K562 (cell line): ENCODE data around the gene RABGAP1L. TPM values are rescaled to one million over a fixed set of nuclear protein-coding genes. Genes with fewer than 3 reads are reported as not detected.

Source experiments
- E2F8 ChIP-seq: fragments of 450-650 bp; IDR thresholded peaks from 2 replicates; pipeline ENCODE4 v1.7.1; 2018; ENCODE audit warnings: mild to moderate bottlenecking, low read depth; ENCODE audit not compliant: partially characterized antibody
- IRF1 ChIP-seq: sonication (generic); formaldehyde crosslinking; IDR thresholded peaks from 2 replicates; pipeline ENCODE4 v1.8.0; 2022; ENCODE audit warnings: missing genetic modification reagents, mild to moderate bottlenecking, borderline replicate concordance
- NKRF ChIP-seq: fragments of 450-650 bp; IDR thresholded peaks from 2 replicates; pipeline ENCODE4 v1.6.1; 2016; ENCODE audit warnings: borderline replicate concordance
- ZNF277 ChIP-seq: fragments of 250-450 bp; sonication (Bioruptor Pico); IDR thresholded peaks from 2 replicates; pipeline ENCODE4 v1.8.0; 2022; ENCODE audit warnings: inconsistent platforms, mild to moderate bottlenecking, moderate library complexity, borderline replicate concordance
- ZNF282 ChIP-seq: sonication (generic); formaldehyde crosslinking; IDR thresholded peaks from 2 replicates; pipeline ENCODE4 v1.8.1; 2023; ENCODE audit warnings: missing genetic modification reagents
- polyA plus RNA-seq, 8 experiments: library from polyadenylated mRNA; depleted of rRNA in 4 of 8; stranded (reverse) in 5 of 8; unstranded in 3 of 8; fragments of >200 nt; fragmentation: Nextera tagmentation in 2 of 8; fragmentation: Illumina TruSeq in 1 of 8; extraction: Ambion mirVana in 2 of 8; extraction: Trizol in 1 of 8; gene quantifications; 2 replicates each; pipeline versions ENCODE4 v1.2.1 to v1.2.3, GENCODE V29; 2011 to 2014; ENCODE audit warnings: inconsistent platforms in 1 of 8, missing spikeins in 1 of 8
- total RNA-seq, 7 experiments: library from RNA; depleted of rRNA in 6 of 7; stranded (reverse); fragments of >200 nt in 6 of 7; fragmentation: Illumina TruSeq in 2 of 7; extraction: Trizol in 2 of 7; gene quantifications; 2 replicates each; pipeline versions ENCODE4 v1.2.1 to v1.2.3, GENCODE V29; 2011 to 2021; ENCODE audit warnings: low replicate concordance in 1 of 7
- TF ChIP-seq, protein P1 (sequence below): fragments of 200-600 bp; sonication (generic); IDR thresholded peaks from one replicate; pipeline ENCODE4 v1.6.1; 2012; ENCODE audit warnings: mild to moderate bottlenecking, low read depth, low read length, inconsistent platforms

The RABGAP1L gene
- total and polyA plus RNA-seq, 9 of the 15 experiments (the other 6 are each of a cell fraction or from before 2014, with no cell fraction given) = 16.5 to 44.9 (median 26.7) TPM

DNA sequence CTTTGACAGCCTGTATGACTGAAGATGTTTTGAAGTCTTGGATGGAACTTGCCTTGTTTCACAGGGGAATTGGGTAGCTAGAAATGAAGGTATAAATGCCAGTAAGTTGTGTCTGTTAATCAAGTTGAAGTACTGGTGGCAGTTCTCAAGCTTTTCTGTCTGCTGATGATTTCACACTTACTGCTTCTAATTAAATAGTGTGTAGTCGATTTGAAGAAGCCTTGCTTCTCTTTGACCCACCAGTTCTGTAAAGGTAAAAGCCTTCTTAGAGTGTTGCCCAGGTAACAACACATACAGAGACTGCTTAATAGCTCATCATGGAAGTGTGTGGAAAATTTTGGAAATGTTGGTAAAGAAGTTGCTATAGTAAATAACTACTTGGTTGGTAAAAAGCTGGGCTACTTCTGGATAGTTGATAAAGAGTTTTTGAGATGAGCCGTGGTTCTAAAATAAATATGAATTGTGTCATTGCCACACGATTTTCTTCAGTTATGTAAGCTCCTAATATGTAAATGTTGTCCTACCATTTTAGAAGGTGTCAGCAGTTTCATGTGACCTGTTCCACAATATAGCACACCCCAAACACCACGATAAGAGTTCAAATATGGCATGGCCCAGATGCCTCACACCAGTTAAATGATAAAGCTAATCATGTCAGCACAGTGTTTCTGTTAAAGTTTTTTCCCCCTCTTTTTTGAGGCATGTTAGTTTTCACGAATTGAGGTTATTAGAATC lies 7.4 kb downstream of the RABGAP1L start (continued):
- TF ChIP-seq, protein P1, sequence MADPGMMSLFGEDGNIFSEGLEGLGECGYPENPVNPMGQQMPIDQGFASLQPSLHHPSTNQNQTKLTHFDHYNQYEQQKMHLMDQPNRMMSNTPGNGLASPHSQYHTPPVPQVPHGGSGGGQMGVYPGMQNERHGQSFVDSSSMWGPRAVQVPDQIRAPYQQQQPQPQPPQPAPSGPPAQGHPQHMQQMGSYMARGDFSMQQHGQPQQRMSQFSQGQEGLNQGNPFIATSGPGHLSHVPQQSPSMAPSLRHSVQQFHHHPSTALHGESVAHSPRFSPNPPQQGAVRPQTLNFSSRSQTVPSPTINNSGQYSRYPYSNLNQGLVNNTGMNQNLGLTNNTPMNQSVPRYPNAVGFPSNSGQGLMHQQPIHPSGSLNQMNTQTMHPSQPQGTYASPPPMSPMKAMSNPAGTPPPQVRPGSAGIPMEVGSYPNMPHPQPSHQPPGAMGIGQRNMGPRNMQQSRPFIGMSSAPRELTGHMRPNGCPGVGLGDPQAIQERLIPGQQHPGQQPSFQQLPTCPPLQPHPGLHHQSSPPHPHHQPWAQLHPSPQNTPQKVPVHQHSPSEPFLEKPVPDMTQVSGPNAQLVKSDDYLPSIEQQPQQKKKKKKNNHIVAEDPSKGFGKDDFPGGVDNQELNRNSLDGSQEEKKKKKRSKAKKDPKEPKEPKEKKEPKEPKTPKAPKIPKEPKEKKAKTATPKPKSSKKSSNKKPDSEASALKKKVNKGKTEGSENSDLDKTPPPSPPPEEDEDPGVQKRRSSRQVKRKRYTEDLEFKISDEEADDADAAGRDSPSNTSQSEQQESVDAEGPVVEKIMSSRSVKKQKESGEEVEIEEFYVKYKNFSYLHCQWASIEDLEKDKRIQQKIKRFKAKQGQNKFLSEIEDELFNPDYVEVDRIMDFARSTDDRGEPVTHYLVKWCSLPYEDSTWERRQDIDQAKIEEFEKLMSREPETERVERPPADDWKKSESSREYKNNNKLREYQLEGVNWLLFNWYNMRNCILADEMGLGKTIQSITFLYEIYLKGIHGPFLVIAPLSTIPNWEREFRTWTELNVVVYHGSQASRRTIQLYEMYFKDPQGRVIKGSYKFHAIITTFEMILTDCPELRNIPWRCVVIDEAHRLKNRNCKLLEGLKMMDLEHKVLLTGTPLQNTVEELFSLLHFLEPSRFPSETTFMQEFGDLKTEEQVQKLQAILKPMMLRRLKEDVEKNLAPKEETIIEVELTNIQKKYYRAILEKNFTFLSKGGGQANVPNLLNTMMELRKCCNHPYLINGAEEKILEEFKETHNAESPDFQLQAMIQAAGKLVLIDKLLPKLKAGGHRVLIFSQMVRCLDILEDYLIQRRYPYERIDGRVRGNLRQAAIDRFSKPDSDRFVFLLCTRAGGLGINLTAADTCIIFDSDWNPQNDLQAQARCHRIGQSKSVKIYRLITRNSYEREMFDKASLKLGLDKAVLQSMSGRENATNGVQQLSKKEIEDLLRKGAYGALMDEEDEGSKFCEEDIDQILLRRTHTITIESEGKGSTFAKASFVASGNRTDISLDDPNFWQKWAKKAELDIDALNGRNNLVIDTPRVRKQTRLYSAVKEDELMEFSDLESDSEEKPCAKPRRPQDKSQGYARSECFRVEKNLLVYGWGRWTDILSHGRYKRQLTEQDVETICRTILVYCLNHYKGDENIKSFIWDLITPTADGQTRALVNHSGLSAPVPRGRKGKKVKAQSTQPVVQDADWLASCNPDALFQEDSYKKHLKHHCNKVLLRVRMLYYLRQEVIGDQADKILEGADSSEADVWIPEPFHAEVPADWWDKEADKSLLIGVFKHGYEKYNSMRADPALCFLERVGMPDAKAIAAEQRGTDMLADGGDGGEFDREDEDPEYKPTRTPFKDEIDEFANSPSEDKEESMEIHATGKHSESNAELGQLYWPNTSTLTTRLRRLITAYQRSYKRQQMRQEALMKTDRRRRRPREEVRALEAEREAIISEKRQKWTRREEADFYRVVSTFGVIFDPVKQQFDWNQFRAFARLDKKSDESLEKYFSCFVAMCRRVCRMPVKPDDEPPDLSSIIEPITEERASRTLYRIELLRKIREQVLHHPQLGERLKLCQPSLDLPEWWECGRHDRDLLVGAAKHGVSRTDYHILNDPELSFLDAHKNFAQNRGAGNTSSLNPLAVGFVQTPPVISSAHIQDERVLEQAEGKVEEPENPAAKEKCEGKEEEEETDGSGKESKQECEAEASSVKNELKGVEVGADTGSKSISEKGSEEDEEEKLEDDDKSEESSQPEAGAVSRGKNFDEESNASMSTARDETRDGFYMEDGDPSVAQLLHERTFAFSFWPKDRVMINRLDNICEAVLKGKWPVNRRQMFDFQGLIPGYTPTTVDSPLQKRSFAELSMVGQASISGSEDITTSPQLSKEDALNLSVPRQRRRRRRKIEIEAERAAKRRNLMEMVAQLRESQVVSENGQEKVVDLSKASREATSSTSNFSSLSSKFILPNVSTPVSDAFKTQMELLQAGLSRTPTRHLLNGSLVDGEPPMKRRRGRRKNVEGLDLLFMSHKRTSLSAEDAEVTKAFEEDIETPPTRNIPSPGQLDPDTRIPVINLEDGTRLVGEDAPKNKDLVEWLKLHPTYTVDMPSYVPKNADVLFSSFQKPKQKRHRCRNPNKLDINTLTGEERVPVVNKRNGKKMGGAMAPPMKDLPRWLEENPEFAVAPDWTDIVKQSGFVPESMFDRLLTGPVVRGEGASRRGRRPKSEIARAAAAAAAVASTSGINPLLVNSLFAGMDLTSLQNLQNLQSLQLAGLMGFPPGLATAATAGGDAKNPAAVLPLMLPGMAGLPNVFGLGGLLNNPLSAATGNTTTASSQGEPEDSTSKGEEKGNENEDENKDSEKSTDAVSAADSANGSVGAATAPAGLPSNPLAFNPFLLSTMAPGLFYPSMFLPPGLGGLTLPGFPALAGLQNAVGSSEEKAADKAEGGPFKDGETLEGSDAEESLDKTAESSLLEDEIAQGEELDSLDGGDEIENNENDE = no peak
- TF ChIP-seq ZNF277 = no peak
- TF ChIP-seq NKRF = no peak
- TF ChIP-seq IRF1 = no peak
- TF ChIP-seq ZNF282 (CRISPR knock-in tag) = no peak
- no peak for TF ChIP-seq E2F8
